ENCODE results near the gene GIGYF2.

DNA sequence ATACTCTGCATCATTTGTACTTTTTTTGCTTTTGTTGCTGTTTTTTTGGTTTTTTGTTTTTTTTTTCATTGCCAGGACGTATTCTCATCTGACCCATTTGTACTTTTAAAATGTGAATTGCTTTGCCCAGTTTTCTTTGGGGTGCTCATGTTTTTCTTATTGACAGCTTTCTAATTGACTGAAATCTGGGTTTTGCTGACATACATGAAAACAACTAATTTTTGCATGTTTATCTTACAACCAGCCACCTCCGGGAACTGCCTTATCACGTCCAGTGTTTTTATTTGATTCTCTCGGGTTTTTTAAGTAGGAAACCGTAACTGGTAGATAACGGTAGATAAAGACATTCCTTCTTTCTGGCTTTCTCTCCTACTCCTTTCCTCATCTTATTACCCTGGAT lies 211.6 kb downstream of the GIGYF2 start:
- TF ChIP-seq SMC3 (IDR thresholded peaks at IDR 0.05; ENCODE audit: low read depth, low read length) (no peak), EZH2phosphoT487 (IDR thresholded peaks at IDR 0.05; ENCODE audit: borderline replicate concordance, low read depth) (no peak), CTCF (IDR thresholded peaks at IDR 0.05) (no peak), FOSL2 (IDR thresholded peaks at IDR 0.05; ENCODE audit: borderline replicate concordance, low read depth) (no peak), GABPA (IDR thresholded peaks at IDR 0.05; ENCODE audit: low read depth) (no peak), TCF12 (IDR thresholded peaks at IDR 0.05) (no peak), REST (IDR thresholded peaks at IDR 0.05; ENCODE audit: low read depth, low read length) (no peak), EP300 (IDR thresholded peaks at IDR 0.05; ENCODE audit: borderline replicate concordance in 1 of 2, low read depth in 1 of 2, low read length in 1 of 2) (no peak), RXRA (IDR thresholded peaks at IDR 0.05; ENCODE audit: borderline replicate concordance, low read depth) (no peak), YY1 (IDR thresholded peaks at IDR 0.05; ENCODE audit: low read depth) (no peak), SIN3A (IDR thresholded peaks at IDR 0.05; ENCODE audit: borderline replicate concordance, low read depth, low read length) (no peak), MXI1 (IDR thresholded peaks at IDR 0.05; ENCODE audit: low read depth, low read length) (no peak)
- TF ChIP-seq, protein P1, sequence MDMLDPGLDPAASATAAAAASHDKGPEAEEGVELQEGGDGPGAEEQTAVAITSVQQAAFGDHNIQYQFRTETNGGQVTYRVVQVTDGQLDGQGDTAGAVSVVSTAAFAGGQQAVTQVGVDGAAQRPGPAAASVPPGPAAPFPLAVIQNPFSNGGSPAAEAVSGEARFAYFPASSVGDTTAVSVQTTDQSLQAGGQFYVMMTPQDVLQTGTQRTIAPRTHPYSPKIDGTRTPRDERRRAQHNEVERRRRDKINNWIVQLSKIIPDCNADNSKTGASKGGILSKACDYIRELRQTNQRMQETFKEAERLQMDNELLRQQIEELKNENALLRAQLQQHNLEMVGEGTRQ (IDR thresholded peaks at IDR 0.05; ENCODE audit: borderline replicate concordance, low read depth, low read length) = no peak
